GM12892 (cell line): ENCODE results near the gene NGLY1.

Source experiments
- DNase-seq: peaks from one replicate; pipeline ENCODE4 v3.0.0; 2011; ENCODE audit not compliant: insufficient read length
- FAIRE-seq: peaks from 2 replicates; lab custom pipeline; 2011; peaks lifted over from hg19 to GRCh38; lab: Jason Lieb, UNC
- POLR2A ChIP-seq: IDR thresholded peaks from 2 replicates; pipeline ENCODE4 v1.6.1; 2011; ENCODE audit warnings: low read depth, low read length, control low read depth
- POLR2AphosphoS5 ChIP-seq: IDR thresholded peaks from 2 replicates; pipeline ENCODE4 v1.6.1; 2011; ENCODE audit warnings: low read depth, low read length, control low read depth
- TAF1 ChIP-seq: IDR thresholded peaks from 2 replicates; pipeline ENCODE4 v1.6.1; 2011; ENCODE audit warnings: low read depth, mild to moderate bottlenecking, control low read depth, low read length, borderline replicate concordance

NGLY1 gene

DNA sequence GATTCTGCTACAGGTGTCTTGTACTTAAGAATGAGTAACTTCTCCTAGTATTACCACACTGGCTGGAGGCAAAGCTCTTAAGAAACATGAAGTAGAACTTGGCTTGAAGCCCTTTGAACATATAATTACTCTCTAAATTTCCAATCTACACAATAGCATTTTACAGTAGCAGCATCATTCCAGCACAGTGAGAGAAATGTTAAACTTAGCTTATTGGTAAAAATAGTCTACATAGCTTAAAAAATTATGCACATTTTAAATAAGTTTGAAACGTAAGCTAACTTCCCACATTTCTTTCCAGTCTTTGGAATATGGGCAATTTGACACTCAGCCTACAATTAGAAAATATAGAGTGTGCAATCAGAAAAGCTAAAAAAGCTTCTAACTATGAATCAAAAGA lies 85.7 kb downstream of the NGLY1 start:
- no peak for FAIRE-seq
- TF ChIP-seq POLR2A, result no peak
- TF ChIP-seq TAF1, result no peak
- TF ChIP-seq POLR2AphosphoS5, result no peak
- no peak for DNase-seq

DNA sequence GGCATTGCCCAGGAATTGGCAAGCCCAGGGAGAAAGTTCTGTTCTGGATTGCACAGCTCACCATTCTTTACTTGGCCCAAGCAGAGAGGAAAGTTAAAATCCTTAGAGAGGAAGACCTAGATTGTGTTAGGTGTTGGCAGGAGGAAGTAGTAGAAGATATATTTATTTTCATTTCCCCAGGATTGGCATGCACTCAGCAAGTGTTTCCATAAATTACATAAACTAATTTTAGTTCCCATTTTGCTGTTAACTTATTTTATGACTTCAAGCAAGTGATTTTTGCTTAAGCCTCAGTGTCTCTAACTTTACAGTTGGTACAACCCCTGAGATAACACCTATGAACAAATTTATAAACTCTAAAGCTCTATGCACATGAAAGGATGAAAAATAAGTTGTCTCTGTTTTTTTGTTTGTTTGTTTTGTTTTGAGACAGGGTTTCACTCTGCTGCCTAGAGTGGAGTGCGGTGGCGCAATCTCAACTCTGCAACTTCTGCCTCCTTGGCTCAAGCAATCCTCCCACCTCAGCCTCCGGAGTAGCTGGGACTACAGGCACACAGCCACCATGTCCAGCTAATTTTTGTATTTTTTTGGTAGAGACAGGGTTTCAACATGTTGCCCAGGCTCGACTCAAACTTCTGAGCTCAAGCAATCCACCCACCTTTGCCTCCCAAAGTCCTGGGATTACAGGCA lies 87.4 kb downstream of the NGLY1 start:
- FAIRE-seq (no peak), DNase-seq (no peak)
- TF ChIP-seq POLR2A, result no peak

DNA sequence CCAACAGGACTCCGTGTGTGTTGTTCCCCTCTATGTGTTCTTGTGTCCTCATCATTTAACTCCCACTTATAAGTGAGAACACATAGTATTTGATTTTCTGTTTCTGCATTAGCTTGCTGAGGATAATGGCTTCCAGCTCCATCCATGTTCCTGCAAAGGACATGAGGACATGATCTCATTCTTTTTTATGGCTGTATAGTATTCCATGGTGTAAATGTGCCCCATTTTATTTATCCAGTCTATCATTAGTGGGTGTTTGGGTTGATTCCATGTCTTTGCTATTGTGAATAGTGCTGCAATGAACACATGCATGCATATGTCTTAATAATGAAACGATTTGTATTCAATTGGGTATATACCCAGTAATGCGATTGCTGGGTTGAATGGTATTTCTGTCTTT lies 90.0 kb downstream of the NGLY1 start:
- TF ChIP-seq POLR2AphosphoS5, result no peak
- no peak for TF ChIP-seq POLR2A
- no peak for TF ChIP-seq TAF1
- no peak for FAIRE-seq

GRCh38 chr3:25692341-25692740 lies 90.9 kb downstream of the NGLY1 start:
- DNase-seq, result no peak
- TF ChIP-seq POLR2A (no peak), TAF1 (no peak), POLR2AphosphoS5 (no peak)
- FAIRE-seq, result no peak

More for the DNA sequence above, 90.0 kb downstream of the NGLY1 start:
- no peak for DNase-seq

DNA sequence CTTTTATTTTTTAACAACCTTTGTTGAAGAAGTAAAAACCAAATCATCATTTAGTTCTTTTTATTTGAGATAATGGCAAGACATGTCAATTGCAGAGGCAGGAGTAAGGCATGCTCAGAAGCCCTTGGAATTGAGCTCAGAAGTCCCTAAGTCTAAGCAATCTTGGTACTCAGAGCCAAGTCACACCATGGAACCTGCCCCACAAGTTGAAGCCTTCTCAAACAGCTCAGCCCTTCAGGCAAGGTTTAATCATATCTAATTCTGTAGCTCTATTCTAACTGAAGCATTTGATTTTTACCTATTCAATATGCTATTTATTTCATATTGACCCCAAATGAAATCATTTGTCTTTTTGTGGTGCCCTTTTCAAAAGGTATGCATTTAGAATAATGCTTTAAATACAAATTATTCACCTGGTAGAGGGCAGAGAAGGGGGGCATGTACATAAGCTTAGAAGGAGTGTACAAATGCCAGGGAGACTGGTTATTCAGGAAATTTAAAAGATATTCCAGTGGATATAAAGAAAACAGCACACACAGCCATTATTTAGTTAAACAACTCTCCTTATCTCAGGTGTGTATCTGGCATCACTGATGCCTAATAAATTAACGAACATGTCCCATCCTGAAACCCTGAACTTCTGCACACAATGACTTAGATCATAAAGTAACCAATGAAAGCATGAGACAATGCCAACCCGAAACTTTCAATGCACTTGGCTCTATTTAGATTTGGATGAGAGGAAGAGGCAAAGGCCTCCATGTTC lies 92.3 kb downstream of the NGLY1 start:
- no peak for DNase-seq
- TF ChIP-seq POLR2AphosphoS5 (no peak), POLR2A (no peak), TAF1 (no peak)
- no peak for FAIRE-seq

DNA sequence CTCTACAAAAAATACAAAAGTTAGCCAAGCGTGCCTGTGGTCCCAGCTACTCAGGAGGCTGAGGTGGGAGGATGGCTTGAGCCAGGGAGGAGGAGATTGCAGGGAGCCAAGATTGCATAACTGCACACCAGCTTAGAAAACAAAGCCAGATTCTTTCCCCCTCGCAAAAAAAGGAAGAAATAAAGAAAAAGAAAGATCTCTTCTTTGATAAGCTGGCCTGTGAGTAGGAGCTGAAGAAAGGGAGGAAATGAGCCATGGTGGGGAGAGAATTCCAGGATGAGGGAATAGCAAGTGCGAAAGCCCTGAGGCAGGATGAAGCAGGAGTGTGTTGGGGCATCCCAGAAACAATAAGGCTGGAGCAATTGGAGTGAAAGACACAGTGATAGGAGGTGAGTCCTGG lies 94.0 kb downstream of the NGLY1 start:
- TF ChIP-seq TAF1, result no peak
- no peak for TF ChIP-seq POLR2A
- no peak for TF ChIP-seq POLR2AphosphoS5
- DNase-seq (no peak), FAIRE-seq (no peak)

- TF ChIP-seq TAF1, result no peak
- TF ChIP-seq POLR2AphosphoS5, result no peak
- TF ChIP-seq POLR2A, result no peak
- no peak for FAIRE-seq
- no peak for DNase-seq
Measured at GRCh38 chr3:25687742-25688141, 95.5 kb downstream of the NGLY1 start.

GRCh38 chr3:25686766-25687165 lies 96.5 kb downstream of the NGLY1 start:
- TF ChIP-seq TAF1 (no peak), POLR2A (no peak), POLR2AphosphoS5 (no peak)
- DNase-seq (no peak), FAIRE-seq (no peak)

GRCh38 chr3:25683882-25684281 lies 99.4 kb downstream of the NGLY1 start:
- TF ChIP-seq POLR2AphosphoS5 (no peak), TAF1 (no peak), POLR2A (no peak)
- FAIRE-seq (no peak), DNase-seq (no peak)

GRCh38 chr3:25683410-25683809 lies 99.8 kb downstream of the NGLY1 start:
- DNase-seq (no peak), FAIRE-seq (no peak)
- TF ChIP-seq TAF1 (no peak), POLR2AphosphoS5 (no peak), POLR2A (no peak)

DNA sequence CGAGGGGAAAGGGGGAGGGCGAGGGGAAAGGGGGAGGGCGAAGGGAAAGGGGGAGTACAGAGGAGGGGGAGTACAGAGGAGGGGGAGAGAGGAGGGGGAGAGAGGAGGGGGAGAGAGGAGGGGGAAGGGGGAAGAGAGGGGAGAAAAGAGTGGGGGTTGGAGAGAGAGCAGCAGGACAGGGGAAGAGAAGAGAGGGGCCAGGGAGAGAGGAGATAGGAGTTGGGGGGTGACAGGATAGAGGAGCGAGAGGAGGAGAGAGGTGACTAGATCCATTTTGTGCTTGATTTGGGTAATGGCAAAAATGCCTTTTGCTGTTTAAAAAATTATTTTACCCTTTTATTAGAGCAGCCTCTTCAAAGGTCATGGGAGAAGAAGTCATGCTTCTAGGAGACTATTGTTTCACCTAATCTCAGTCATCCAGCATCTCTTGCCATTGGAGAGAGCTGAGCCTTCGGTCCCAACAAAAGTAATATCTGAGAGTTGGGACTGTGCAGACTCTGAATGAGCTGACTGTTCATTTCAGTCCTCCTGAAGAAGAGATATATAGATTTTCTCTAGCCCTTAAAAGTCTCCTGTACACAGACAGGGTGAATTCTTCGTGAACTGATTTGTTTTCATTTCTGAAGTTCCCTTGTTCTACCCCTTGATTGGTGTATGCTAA lies 103.5 kb downstream of the NGLY1 start:
- no peak for TF ChIP-seq TAF1
- no peak for TF ChIP-seq POLR2A
- TF ChIP-seq POLR2AphosphoS5, result no peak
- FAIRE-seq (no peak), DNase-seq (no peak)
